GM13976 (cell line): ENCODE measurements around the gene LATS2.

ENCODE experiments used
- DNase-seq: peaks from one replicate; pipeline ENCODE4 v3.0.0; 2012; ENCODE audit warnings: low spot score
- CTCF ChIP-seq: IDR thresholded peaks from 2 replicates; pipeline ENCODE4 v1.5.1; 2012; ENCODE audit warnings: borderline replicate concordance, mild to moderate bottlenecking; ENCODE audit not compliant: insufficient read depth; ENCODE audit errors: extremely low read depth, missing control alignments, control extremely low read depth
- in situ Hi-C: fragments of 300-500 bp; cut with MboI; formaldehyde crosslinking; loops from one replicate; pipeline ENCODE4 v1.12.0; 2022; ENCODE audit warnings: low sequenced_read_pairs, mixed read lengths, inconsistent platforms; ENCODE audit not compliant: unreplicated experiment

Gene LATS2

GRCh38 chr13:21071015-21071414 is 9.6 kb upstream of the LATS2 start:
- no peak for TF ChIP-seq CTCF
- DNase-seq: no peak
- in situ Hi-C loops: no loop called here

- no peak for TF ChIP-seq CTCF
- no peak for DNase-seq
Observed at GRCh38 chr13:21069561-21070004, 8.2 kb upstream of the LATS2 start.

GRCh38 chr13:21067848-21068247 is 6.5 kb upstream of the LATS2 start:
- in situ Hi-C loops: no loop called here
- DNase-seq: no peak
- TF ChIP-seq CTCF: no peak

More at GRCh38 chr13:21069561-21070004, 8.2 kb upstream of the LATS2 start:
- in situ Hi-C loops: no loop called here

GRCh38 chr13:21066946-21067345 is 5.6 kb upstream of the LATS2 start:
- in situ Hi-C loops: no loop called here
- no peak for TF ChIP-seq CTCF
- DNase-seq: no peak

- no peak for DNase-seq
- in situ Hi-C loops: no loop called here
- no peak for TF ChIP-seq CTCF
Observed at GRCh38 chr13:21065686-21066085, 4.3 kb upstream of the LATS2 start.

GRCh38 chr13:21063031-21063430 is 1.6 kb upstream of the LATS2 start:
- in situ Hi-C loops: no loop called here

More at GRCh38 chr13:21063031-21063430, 1.6 kb upstream of the LATS2 start:
- TF ChIP-seq CTCF: no peak
- no peak for DNase-seq
